MM.1S (cell line): ENCODE data around the gene C4BPB.

Experiments
- DNase-seq: peaks from one replicate; pipeline ENCODE4 v3.0.0-alpha.2; 2015
- H2AFZ ChIP-seq: fragments of 300-600 bp; sonication (generic); 2 replicates; pipeline ENCODE4 v1.6.0; 2016; ENCODE audit warnings: antibody characterized with exemption, low read length
- H3F3A ChIP-seq: fragments of 300-600 bp; sonication (generic); 2 replicates; pipeline ENCODE4 v1.6.1; 2016; ENCODE audit warnings: mild to moderate bottlenecking, antibody characterized with exemption, low read length, moderate library complexity, mixed read lengths; ENCODE audit not compliant: insufficient read depth
- H3K27ac ChIP-seq: fragments of 300-600 bp; sonication (generic); 2 replicates; pipeline ENCODE4 v1.5.1; 2016; ENCODE audit warnings: mild to moderate bottlenecking, low read length
- H3K27me3 ChIP-seq: fragments of 300-600 bp; sonication (generic); replicated peaks from 2 replicates; pipeline ENCODE4 v1.6.0; 2016; ENCODE audit warnings: low read length; ENCODE audit not compliant: insufficient read depth
- H3K36me3 ChIP-seq: fragments of 300-600 bp; sonication (generic); replicated peaks from 2 replicates; pipeline ENCODE4 v1.6.1; 2016; ENCODE audit warnings: mild to moderate bottlenecking, low read length, mixed read lengths; ENCODE audit not compliant: insufficient read depth
- H3K4me1 ChIP-seq: fragments of 300-600 bp; sonication (generic); 2 replicates; pipeline ENCODE4 v1.6.1; 2016; ENCODE audit warnings: low read length, mixed read lengths
- H3K4me2 ChIP-seq: fragments of 300-600 bp; sonication (generic); 2 replicates; pipeline ENCODE4 v1.6.0; 2016; ENCODE audit warnings: low read depth, low read length
- H3K4me3 ChIP-seq: fragments of 300-600 bp; sonication (generic); 2 replicates; pipeline ENCODE4 v1.5.1; 2016; ENCODE audit warnings: low read length, mixed read lengths
- H3K79me2 ChIP-seq: fragments of 300-600 bp; sonication (generic); 2 replicates; pipeline ENCODE4 v1.6.1; 2016; ENCODE audit warnings: mixed run types, low read length, mixed read lengths
- H3K9ac ChIP-seq: fragments of 300-600 bp; sonication (generic); 2 replicates; pipeline ENCODE4 v1.6.1; 2016; ENCODE audit warnings: low read length, mixed read lengths
- H3K9me2 ChIP-seq: fragments of 300-600 bp; sonication (generic); replicated peaks from 2 replicates; pipeline ENCODE4 v1.6.1; 2016; ENCODE audit warnings: mild to moderate bottlenecking, low read length, mixed read lengths; ENCODE audit not compliant: insufficient read depth
- H3K9me3 ChIP-seq: fragments of 300-600 bp; sonication (generic); replicated peaks from 2 replicates; pipeline ENCODE4 v1.6.1; 2016; ENCODE audit warnings: mild to moderate bottlenecking, low read length, mixed read lengths; ENCODE audit not compliant: insufficient read depth
- H4K20me1 ChIP-seq: fragments of 300-600 bp; sonication (generic); 2 replicates; pipeline ENCODE4 v1.6.1; 2016; ENCODE audit warnings: mild to moderate bottlenecking, low read length, moderate library complexity, mixed read lengths; ENCODE audit not compliant: insufficient read depth
- EZH2 ChIP-seq: fragments of 300-600 bp; sonication (generic); optimal IDR thresholded peaks from 2 replicates; pipeline ENCODE3; 2017; ENCODE audit warnings: low read depth, mild to moderate bottlenecking, antibody characterized with exemption, low read length, mixed read lengths
- EZH2phosphoT487 ChIP-seq: fragments of 300-600 bp; sonication (generic); IDR thresholded peaks from 2 replicates; pipeline ENCODE4 v1.6.1; 2018; ENCODE audit warnings: antibody characterized with exemption, low read length
- TF ChIP-seq, protein P1 (sequence below): fragments of 300-600 bp; sonication (generic); IDR thresholded peaks from 2 replicates; pipeline ENCODE4 v1.5.1; 2016; ENCODE audit warnings: antibody characterized with exemption, low read length, mixed read lengths

Gene C4BPB

DNA sequence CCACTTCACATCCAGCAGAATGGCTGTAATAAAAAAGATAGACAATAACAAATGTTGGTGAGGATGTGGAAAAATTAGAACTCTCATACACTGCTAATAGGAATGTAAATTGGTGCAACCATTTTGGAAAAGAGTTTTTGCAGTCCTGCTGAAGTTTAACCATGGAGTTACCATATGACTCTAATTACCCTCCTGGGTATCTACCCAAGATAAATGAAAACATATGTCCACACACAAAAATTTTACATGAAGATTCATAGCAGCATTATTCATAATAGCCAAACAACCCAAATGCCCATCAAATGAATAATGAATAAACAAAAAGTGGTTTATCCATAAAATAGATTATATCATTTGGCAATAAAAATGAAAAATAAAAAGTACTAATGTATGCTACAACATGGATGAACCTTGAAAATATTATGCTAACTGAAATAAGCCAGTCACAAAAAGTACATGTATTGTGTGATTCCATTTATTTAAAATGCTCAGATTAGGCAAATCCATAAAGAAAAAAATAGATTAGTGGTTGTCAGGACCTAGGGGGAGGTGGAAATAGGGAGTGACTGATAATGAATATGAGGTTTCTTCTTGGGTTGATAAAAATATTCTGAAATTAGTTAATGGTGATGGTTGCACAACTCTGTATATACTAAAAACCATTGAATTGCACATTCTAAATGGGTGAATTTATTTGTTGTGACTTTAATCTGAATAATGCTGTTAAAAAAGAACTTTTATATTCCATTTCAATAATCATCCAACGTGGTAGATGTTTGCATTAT lies 41.8 kb downstream of the C4BPB start:
- no peak for TF ChIP-seq EZH2
- TF ChIP-seq EZH2phosphoT487: no peak
- TF ChIP-seq, protein P1, sequence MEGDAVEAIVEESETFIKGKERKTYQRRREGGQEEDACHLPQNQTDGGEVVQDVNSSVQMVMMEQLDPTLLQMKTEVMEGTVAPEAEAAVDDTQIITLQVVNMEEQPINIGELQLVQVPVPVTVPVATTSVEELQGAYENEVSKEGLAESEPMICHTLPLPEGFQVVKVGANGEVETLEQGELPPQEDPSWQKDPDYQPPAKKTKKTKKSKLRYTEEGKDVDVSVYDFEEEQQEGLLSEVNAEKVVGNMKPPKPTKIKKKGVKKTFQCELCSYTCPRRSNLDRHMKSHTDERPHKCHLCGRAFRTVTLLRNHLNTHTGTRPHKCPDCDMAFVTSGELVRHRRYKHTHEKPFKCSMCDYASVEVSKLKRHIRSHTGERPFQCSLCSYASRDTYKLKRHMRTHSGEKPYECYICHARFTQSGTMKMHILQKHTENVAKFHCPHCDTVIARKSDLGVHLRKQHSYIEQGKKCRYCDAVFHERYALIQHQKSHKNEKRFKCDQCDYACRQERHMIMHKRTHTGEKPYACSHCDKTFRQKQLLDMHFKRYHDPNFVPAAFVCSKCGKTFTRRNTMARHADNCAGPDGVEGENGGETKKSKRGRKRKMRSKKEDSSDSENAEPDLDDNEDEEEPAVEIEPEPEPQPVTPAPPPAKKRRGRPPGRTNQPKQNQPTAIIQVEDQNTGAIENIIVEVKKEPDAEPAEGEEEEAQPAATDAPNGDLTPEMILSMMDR: no peak
- Histone ChIP-seq H3K36me3 (no peaks in the 10 kb centered on the region), H3K27me3 (no peaks in the 10 kb centered on the region)

DNA sequence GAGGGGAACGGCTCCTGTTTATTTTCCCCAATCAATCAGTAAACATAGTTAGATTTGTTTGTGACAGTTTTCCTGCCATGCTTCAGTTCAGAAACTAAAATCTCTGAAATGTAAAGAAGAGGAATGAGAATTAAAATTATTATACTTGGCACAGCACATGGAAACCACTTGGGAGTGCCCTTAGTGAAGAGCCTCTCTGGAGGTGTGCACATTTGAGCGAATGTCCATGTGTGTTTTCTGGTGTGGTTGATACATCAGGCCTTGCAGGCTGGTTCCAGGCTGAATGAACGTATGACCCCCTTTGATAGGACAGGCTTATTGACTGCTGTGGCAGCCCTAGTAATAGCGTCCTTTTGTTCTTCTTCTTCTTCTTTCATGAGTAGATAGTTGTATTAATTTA lies 42.5 kb downstream of the C4BPB start:
- no peaks in the 10 kb centered on the region for H3K27me3 ChIP-seq
- DNase-seq: no peak
- H2AFZ ChIP-seq: no peak overlapping the region
- H4K20me1 ChIP-seq: no peaks in the 10 kb centered on the region
- no peaks in the 10 kb centered on the region for H3F3A ChIP-seq
- H3K9me2 ChIP-seq: no peaks in the 10 kb centered on the region
- H3K79me2 ChIP-seq: no peaks in the 10 kb centered on the region
- TF ChIP-seq EZH2: no peak
- TF ChIP-seq, protein P1: no peak
- H3K9me3 ChIP-seq: no peaks in the 10 kb centered on the region
- H3K36me3 ChIP-seq: no peaks in the 10 kb centered on the region
- H3K4me3 ChIP-seq: no peak overlapping the region
- no peaks in the 10 kb centered on the region for H3K4me1 ChIP-seq
- no peak overlapping the region for H3K4me2 ChIP-seq
- H3K9ac ChIP-seq: no peak overlapping the region
- no peak overlapping the region for H3K27ac ChIP-seq

More for the DNA sequence above, 41.8 kb downstream of the C4BPB start:
- Histone ChIP-seq H3K9me2 (no peaks in the 10 kb centered on the region), H3K4me2 (no peak overlapping the region), H3K27ac (no peak overlapping the region), H2AFZ (no peak overlapping the region), H3K9me3 (no peaks in the 10 kb centered on the region), H3K4me1 (no peaks in the 10 kb centered on the region), H3F3A (no peaks in the 10 kb centered on the region), H4K20me1 (no peaks in the 10 kb centered on the region), H3K9ac (no peak overlapping the region), H3K79me2 (no peaks in the 10 kb centered on the region), H3K4me3 (no peak overlapping the region)
- no peak for DNase-seq

DNA sequence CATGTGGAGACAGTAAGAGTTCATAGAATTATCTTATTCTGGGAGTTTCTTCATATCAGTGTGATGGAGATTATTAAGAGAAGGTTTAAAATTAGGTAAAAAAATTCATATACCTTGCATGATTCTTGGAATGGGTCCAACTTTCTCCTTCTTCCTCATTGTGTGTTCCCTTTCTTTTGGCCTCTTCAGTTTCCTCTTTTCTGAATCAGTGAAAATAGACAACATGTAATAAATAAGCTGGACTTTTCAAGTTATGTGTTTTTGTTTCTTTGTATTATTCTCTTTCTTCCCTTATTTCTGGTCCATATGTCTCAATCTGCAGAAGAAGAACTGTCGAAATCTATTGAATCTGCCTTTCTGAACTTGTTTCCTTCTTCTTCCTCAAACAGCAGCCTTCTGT lies 45.9 kb downstream of the C4BPB start:
- no peaks in the 10 kb centered on the region for H3K27me3 ChIP-seq
- no peak overlapping the region for H3K9ac ChIP-seq
- no peak for DNase-seq
- no peaks in the 10 kb centered on the region for H3K36me3 ChIP-seq
- H3K4me1 ChIP-seq: no peaks in the 10 kb centered on the region
- H3K9me2 ChIP-seq: no peaks in the 10 kb centered on the region
- H3K4me2 ChIP-seq: no peak overlapping the region
- no peaks in the 10 kb centered on the region for H4K20me1 ChIP-seq
- no peak overlapping the region for H3K27ac ChIP-seq
- H2AFZ ChIP-seq: no peak overlapping the region
- H3K4me3 ChIP-seq: no peak overlapping the region
- H3K79me2 ChIP-seq: no peaks in the 10 kb centered on the region
- H3K9me3 ChIP-seq: no peaks in the 10 kb centered on the region
- no peaks in the 10 kb centered on the region for H3F3A ChIP-seq
- TF ChIP-seq EZH2phosphoT487 (no peak), EZH2 (no peak)
- TF ChIP-seq, protein P1: no peak
